DND-41 (cell line): ENCODE results near the gene PARN.

Source experiments
- ATAC-seq: fragments of 200-7000 bp; cut with Tn5 transposase; 3 replicates; pipeline ENCODE4 v1.9.1; 2021; ENCODE audit warnings: low read depth; ENCODE audit not compliant: insufficient read depth
- DNase-seq: peaks from one replicate; pipeline ENCODE4 v3.0.0-alpha.2; 2020
- H2AFZ ChIP-seq: 2 replicates; pipeline ENCODE4 v1.6.0; 2012; ENCODE audit warnings: low read depth, low read length
- H3K27ac ChIP-seq: 2 replicates; pipeline ENCODE4 v1.5.1; 2012; ENCODE audit warnings: low read length, inconsistent platforms
- H3K27me3 ChIP-seq: fragments of 200-600 bp; sonication (generic); 2 replicates; pipeline ENCODE4 v1.6.0; 2012; ENCODE audit warnings: low read length, mild to moderate bottlenecking, inconsistent platforms; ENCODE audit not compliant: insufficient read depth, poor library complexity
- H3K36me3 ChIP-seq: 2 replicates; pipeline ENCODE4 v1.5.1; 2012; ENCODE audit warnings: low read length, inconsistent platforms; ENCODE audit not compliant: insufficient read depth
- H3K4me1 ChIP-seq: 2 replicates; pipeline ENCODE4 v1.5.1; 2012; ENCODE audit warnings: mild to moderate bottlenecking, low read length; ENCODE audit not compliant: insufficient read depth
- H3K4me2 ChIP-seq: 2 replicates; pipeline ENCODE4 v1.6.0; 2012; ENCODE audit warnings: mild to moderate bottlenecking, moderate library complexity, low read length, inconsistent platforms; ENCODE audit not compliant: insufficient read depth
- H3K4me3 ChIP-seq, 2 experiments: fragments of 200-600 bp in 1 of 2; shearing (Covaris generic) in 1 of 2; 2 replicates each; pipeline ENCODE4 v1.5.1; 2012 to 2016; ENCODE audit warnings: inconsistent platforms in 2 of 2, low read length in 2 of 2, mild to moderate bottlenecking in 2 of 2, low read depth in 1 of 2, moderate library complexity in 1 of 2
- H3K79me2 ChIP-seq: 2 replicates; pipeline ENCODE4 v1.6.0; 2012; ENCODE audit warnings: low read length, inconsistent platforms; ENCODE audit not compliant: insufficient read depth
- H3K9ac ChIP-seq: 2 replicates; pipeline ENCODE4 v1.6.0; 2012; ENCODE audit warnings: low read depth, mild to moderate bottlenecking, inconsistent platforms, low read length, moderate library complexity
- H3K9me3 ChIP-seq: 2 replicates; pipeline ENCODE4 v1.5.1; 2012; ENCODE audit warnings: low read length, moderate library complexity, mild to moderate bottlenecking, inconsistent platforms; ENCODE audit not compliant: insufficient read depth, severe bottlenecking
- H4K20me1 ChIP-seq: 2 replicates; pipeline ENCODE4 v1.6.0; 2012; ENCODE audit warnings: low read length; ENCODE audit not compliant: insufficient read depth
- CTCF ChIP-seq: IDR thresholded peaks from 2 replicates; pipeline ENCODE4 v1.5.1; 2012; ENCODE audit warnings: borderline replicate concordance, low read length, moderate library complexity, mild to moderate bottlenecking; ENCODE audit not compliant: poor library complexity, severe bottlenecking; ENCODE audit errors: extremely low read depth
- EZH2 ChIP-seq: IDR thresholded peaks from 3 replicates; pipeline ENCODE4 v1.6.1; 2012; ENCODE audit warnings: borderline replicate concordance, low read depth, mild to moderate bottlenecking, moderate library complexity, low read length, inconsistent platforms; ENCODE audit not compliant: severe bottlenecking

PARN gene

DNA sequence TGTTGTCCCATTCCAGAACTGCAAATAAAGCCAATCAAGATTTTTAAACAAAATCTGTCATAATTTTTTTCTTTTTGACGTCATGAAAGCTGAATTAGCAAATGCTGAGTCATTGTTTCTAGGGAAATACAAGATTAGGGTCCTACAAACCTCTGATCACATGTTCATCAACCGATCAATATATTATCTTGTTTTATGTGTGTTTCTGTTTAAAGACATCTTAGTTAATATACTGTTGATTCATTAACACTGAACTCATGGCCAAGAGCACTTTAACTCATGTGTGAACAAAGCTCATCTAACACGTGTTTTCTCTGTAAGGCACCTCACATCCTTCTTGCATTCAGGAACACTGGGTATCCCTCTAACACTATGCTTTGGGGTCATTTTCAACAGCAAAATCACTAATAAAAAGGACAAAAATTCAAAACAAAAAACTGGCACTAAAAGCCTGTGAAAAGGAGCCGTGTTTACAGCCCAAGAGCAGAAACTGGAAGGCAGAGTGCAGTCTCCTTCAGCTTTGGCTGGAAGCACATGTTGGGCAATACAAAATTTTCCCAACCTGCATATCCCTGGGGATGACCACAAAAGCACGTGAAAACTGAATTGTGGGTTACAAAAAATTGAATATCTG, 102.5 kb downstream of the PARN start:
- Histone ChIP-seq H3K9ac (no peak overlapping the region), H3K36me3 (peaks cover 14% of the 10 kb centered on the region; the same call in 1 of the 2 replicates), H4K20me1 (peaks cover 22% of the 10 kb centered on the region; the same call in 1 of the 2 replicates), H2AFZ (no peak overlapping the region), H3K4me1 (no peaks in the 10 kb centered on the region), H3K79me2 (no peaks in the 10 kb centered on the region), H3K27me3 (no peaks in the 10 kb centered on the region), H3K4me2 (no peak overlapping the region), H3K4me3 (no peak overlapping the region), H3K9me3 (no peaks in the 10 kb centered on the region), H3K27ac (no peak overlapping the region)
- DNase-seq (no peak), ATAC-seq (no peak)
- TF ChIP-seq CTCF = no peak
- TF ChIP-seq EZH2 = no peak

- H3K4me2 ChIP-seq = no peak overlapping the region
Observed at GRCh38 chr16:14525596-14525995, 104.5 kb downstream of the PARN start.

GRCh38 chr16:14524979-14525378, 105.1 kb downstream of the PARN start:
- Histone ChIP-seq H3K36me3 (peaks cover 14% of the 10 kb centered on the region; the same call in 1 of the 2 replicates), H3K9ac (no peak overlapping the region), H3K27me3 (no peaks in the 10 kb centered on the region), H3K4me2 (no peak overlapping the region), H4K20me1 (peaks cover 19% of the 10 kb centered on the region; the same call in 1 of the 2 replicates), H3K27ac (no peak overlapping the region), H2AFZ (no peak overlapping the region), H3K9me3 (no peaks in the 10 kb centered on the region), H3K79me2 (no peaks in the 10 kb centered on the region), H3K4me1 (no peaks in the 10 kb centered on the region), H3K4me3 (no peak overlapping the region)
- no peak for ATAC-seq
- no peak for DNase-seq
- TF ChIP-seq CTCF (no peak), EZH2 (no peak)

More at GRCh38 chr16:14525596-14525995, 104.5 kb downstream of the PARN start:
- no peak overlapping the region for H3K4me3 ChIP-seq
- H3K9me3 ChIP-seq = no peaks in the 10 kb centered on the region
- H3K36me3 ChIP-seq = peaks cover 14% of the 10 kb centered on the region; the same call in 1 of the 2 replicates
- no peak for TF ChIP-seq CTCF
- no peak for TF ChIP-seq EZH2
- H2AFZ ChIP-seq = no peak overlapping the region
- H4K20me1 ChIP-seq = peaks cover 22% of the 10 kb centered on the region; the same call in 1 of the 2 replicates
- H3K79me2 ChIP-seq = no peaks in the 10 kb centered on the region
- H3K9ac ChIP-seq = no peak overlapping the region
- H3K27ac ChIP-seq = no peak overlapping the region
- ATAC-seq (no peak), DNase-seq (no peak)
- no peaks in the 10 kb centered on the region for H3K4me1 ChIP-seq
- no peaks in the 10 kb centered on the region for H3K27me3 ChIP-seq
